ENCODE results near the gene DNAJC10.

DNA sequence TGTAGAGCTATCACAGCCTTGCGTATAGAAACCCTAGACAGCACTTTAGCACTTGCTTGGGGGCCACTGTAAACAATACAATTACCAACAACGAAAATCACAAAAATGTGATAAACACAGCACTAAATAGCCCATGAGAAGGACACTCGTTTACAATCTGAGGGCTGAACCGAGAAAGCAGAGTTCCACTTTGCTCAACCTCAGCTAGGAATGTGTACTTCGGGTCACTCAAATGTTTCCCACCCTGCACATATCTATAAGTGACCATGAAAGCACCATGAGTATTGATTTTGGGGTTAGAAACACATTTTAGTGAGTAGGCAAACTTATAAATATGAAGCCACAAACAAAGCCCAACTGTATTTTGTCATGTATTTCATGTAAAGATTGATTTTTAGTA is 88.1 kb downstream of the DNAJC10 start:
- TF ChIP-seq, protein P1, sequence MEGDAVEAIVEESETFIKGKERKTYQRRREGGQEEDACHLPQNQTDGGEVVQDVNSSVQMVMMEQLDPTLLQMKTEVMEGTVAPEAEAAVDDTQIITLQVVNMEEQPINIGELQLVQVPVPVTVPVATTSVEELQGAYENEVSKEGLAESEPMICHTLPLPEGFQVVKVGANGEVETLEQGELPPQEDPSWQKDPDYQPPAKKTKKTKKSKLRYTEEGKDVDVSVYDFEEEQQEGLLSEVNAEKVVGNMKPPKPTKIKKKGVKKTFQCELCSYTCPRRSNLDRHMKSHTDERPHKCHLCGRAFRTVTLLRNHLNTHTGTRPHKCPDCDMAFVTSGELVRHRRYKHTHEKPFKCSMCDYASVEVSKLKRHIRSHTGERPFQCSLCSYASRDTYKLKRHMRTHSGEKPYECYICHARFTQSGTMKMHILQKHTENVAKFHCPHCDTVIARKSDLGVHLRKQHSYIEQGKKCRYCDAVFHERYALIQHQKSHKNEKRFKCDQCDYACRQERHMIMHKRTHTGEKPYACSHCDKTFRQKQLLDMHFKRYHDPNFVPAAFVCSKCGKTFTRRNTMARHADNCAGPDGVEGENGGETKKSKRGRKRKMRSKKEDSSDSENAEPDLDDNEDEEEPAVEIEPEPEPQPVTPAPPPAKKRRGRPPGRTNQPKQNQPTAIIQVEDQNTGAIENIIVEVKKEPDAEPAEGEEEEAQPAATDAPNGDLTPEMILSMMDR (IDR thresholded peaks at IDR 0.05): no peak
- TF ChIP-seq POLR2A (IDR thresholded peaks at IDR 0.05) (no peak), POLR2AphosphoS5 (IDR thresholded peaks at IDR 0.05) (no peak)

Data from prostate gland (tissue), 2 donors.